PC-9 (cell line): Measurements from ENCODE around the gene RAF1. TPM values are rescaled to one million over a fixed set of nuclear protein-coding genes. Genes with fewer than 3 reads are reported as not detected.
"Not testable (repeated sequence)": the region's sequence is repeated elsewhere in the genome, so short reads cannot be mapped to it uniquely, and the experiment has no call there.

ENCODE experiments used
- BruUV-seq: library from RNA; stranded (reverse); fragments of 400-500 nt; replicated peaks from 2 replicates; lab custom pipeline; 2021; lab: Mats Ljungman, UMichigan
- CTCF ChIA-PET: fragments of 300-600 bp; sonication (Branson Sonifier 250); formaldehyde crosslinking; loops from one replicate; lab custom pipeline; 2022; ENCODE audit warnings: antibody characterized with exemption; lab: Charles Lee
- POLR2A ChIA-PET: fragments of 300-600 bp; sonication (Branson Sonifier 250); formaldehyde crosslinking; loops from one replicate; lab custom pipeline; 2022; ENCODE audit warnings: antibody characterized with exemption; ENCODE audit not compliant: unreplicated experiment; lab: Charles Lee
- DNase-seq, 2 experiments: peaks; one replicate each; pipeline versions ENCODE4 v3.0.0 to v3.0.0-alpha.2; 2015 to 2022; ENCODE audit warnings: mixed read lengths in 1 of 2
- H2AFZ ChIP-seq: fragments of 200-600 bp; sonication (generic); 2 replicates; pipeline ENCODE4 v1.8.1; 2017; ENCODE audit warnings: antibody characterized with exemption
- H3F3A ChIP-seq: fragments of 200-600 bp; sonication (generic); 2 replicates; pipeline ENCODE4 v1.8.1; 2017; ENCODE audit warnings: antibody characterized with exemption, mild to moderate bottlenecking, low read depth; ENCODE audit not compliant: insufficient read depth
- H3K27ac ChIP-seq: fragments of 200-600 bp; sonication (generic); 2 replicates; pipeline ENCODE4 v1.6.1; 2016; ENCODE audit warnings: mixed run types
- H3K27me3 ChIP-seq: fragments of 200-600 bp; sonication (generic); 2 replicates; pipeline ENCODE4 v1.6.1; 2016; ENCODE audit warnings: low read depth, mixed run types; ENCODE audit not compliant: insufficient read depth
- H3K36me3 ChIP-seq: fragments of 200-600 bp; sonication (generic); 2 replicates; pipeline ENCODE4 v1.6.1; 2016; ENCODE audit warnings: low read depth, mixed run types
- H3K4me1 ChIP-seq: fragments of 200-600 bp; sonication (generic); replicated peaks from 2 replicates; pipeline ENCODE4 v1.6.1; 2016; ENCODE audit warnings: mixed run types; ENCODE audit not compliant: insufficient read depth
- H3K4me2 ChIP-seq: fragments of 200-600 bp; sonication (generic); 2 replicates; pipeline ENCODE4 v1.6.1; 2017; ENCODE audit warnings: mixed run types
- H3K4me3 ChIP-seq: fragments of 200-600 bp; sonication (generic); 2 replicates; pipeline ENCODE4 v1.6.1; 2016; ENCODE audit warnings: mixed run types
- H3K79me2 ChIP-seq: fragments of 200-600 bp; sonication (generic); 2 replicates; pipeline ENCODE4 v1.6.1; 2017; ENCODE audit warnings: low read depth, mixed run types
- H3K9me2 ChIP-seq: fragments of 200-600 bp; sonication (generic); 2 replicates; pipeline ENCODE4 v1.8.1; 2017; ENCODE audit warnings: mild to moderate bottlenecking; ENCODE audit not compliant: insufficient read depth
- H3K9me3 ChIP-seq: fragments of 200-600 bp; sonication (generic); 2 replicates; pipeline ENCODE4 v1.8.1; 2016; ENCODE audit warnings: low read depth; ENCODE audit not compliant: insufficient read depth
- H4K20me1 ChIP-seq: fragments of 200-600 bp; sonication (generic); 2 replicates; pipeline ENCODE4 v1.8.1; 2017; ENCODE audit not compliant: insufficient read depth
- EZH2 ChIP-seq: fragments of 200-600 bp; sonication (generic); IDR thresholded peaks from 2 replicates; pipeline ENCODE4 v1.8.0; 2017; ENCODE audit warnings: antibody characterized with exemption, low read depth
- intact Hi-C: fragments of 100-400 bp; cut with micrococcal nuclease; formaldehyde crosslinking; loops from one replicate; pipeline ENCODE4 v1.10.0; 2022; ENCODE audit not compliant: unreplicated experiment
- total RNA-seq: library from RNA; stranded (reverse); gene quantifications from 2 replicates; pipeline ENCODE4 v1.2.3, GENCODE V29; 2021
- TF ChIP-seq, protein P1 (sequence below): fragments of 200-600 bp; sonication (generic); conservative IDR thresholded peaks from 2 replicates; pipeline ENCODE4 v1.6.1; 2017; ENCODE audit warnings: mixed run types, antibody characterized with exemption, mild to moderate bottlenecking, moderate library complexity

Gene RAF1
- total RNA-seq, 1 experiment from 2014 or later, result 72.4 TPM

DNA sequence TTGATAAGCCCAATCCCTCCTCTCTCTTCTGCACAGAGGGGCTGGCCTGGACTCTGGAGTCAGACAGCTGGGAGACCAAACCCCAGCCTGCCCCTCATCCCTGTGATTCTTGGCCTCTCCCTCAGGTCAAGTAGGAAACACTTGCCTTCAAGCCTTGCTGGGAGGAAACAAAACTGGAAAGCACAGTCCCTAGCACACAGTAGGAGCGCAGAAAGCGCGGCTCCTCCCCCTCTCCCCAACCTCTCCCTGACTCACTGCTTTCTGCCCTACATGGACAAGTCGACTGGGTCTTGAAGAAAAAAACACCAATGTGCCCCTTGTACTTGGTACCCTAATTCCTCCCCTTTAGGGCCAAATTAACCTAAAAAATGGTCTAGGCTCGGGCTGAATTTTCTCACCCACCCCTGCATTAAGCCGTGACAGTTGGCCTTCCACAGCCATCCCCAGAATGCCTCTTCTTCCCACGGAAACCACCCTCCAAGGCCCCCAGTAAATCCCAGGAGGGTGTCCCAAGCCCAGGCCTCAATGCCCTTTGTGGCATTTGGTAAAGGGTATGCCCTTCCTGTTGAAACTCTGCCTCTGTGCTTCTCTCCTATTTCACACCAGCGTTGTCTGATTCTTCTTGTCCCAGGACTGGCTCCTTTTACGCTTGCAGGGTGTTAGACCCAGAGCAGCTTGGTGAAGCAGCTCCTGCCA lies 11.3 kb upstream of the RAF1 start:
- POLR2A ChIA-PET, result no interaction called here
- Histone ChIP-seq H3K27me3 (no peaks in the 10 kb centered on the region), H3K9me2 (no peaks in the 10 kb centered on the region), H4K20me1 (no peaks in the 10 kb centered on the region), H3K27ac (no peak overlapping the region), H3F3A (peaks cover 29% of the 10 kb centered on the region; the same call in 1 of the 2 replicates), H3K4me1 (peaks cover 29% of the 10 kb centered on the region), H3K4me2 (no peak overlapping the region), H2AFZ (no peak overlapping the region), H3K9me3 (no peaks in the 10 kb centered on the region), H3K79me2 (no peaks in the 10 kb centered on the region), H3K4me3 (no peak overlapping the region), H3K36me3 (no peaks in the 10 kb centered on the region)
- TF ChIP-seq, protein P1, sequence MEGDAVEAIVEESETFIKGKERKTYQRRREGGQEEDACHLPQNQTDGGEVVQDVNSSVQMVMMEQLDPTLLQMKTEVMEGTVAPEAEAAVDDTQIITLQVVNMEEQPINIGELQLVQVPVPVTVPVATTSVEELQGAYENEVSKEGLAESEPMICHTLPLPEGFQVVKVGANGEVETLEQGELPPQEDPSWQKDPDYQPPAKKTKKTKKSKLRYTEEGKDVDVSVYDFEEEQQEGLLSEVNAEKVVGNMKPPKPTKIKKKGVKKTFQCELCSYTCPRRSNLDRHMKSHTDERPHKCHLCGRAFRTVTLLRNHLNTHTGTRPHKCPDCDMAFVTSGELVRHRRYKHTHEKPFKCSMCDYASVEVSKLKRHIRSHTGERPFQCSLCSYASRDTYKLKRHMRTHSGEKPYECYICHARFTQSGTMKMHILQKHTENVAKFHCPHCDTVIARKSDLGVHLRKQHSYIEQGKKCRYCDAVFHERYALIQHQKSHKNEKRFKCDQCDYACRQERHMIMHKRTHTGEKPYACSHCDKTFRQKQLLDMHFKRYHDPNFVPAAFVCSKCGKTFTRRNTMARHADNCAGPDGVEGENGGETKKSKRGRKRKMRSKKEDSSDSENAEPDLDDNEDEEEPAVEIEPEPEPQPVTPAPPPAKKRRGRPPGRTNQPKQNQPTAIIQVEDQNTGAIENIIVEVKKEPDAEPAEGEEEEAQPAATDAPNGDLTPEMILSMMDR, result no peak
- TF ChIP-seq EZH2, result no peak
- intact Hi-C loops, result no loop called here
- CTCF ChIA-PET, result no interaction called here
- DNase-seq, result no peak
- BruUV-seq, result no TSS peak

DNA sequence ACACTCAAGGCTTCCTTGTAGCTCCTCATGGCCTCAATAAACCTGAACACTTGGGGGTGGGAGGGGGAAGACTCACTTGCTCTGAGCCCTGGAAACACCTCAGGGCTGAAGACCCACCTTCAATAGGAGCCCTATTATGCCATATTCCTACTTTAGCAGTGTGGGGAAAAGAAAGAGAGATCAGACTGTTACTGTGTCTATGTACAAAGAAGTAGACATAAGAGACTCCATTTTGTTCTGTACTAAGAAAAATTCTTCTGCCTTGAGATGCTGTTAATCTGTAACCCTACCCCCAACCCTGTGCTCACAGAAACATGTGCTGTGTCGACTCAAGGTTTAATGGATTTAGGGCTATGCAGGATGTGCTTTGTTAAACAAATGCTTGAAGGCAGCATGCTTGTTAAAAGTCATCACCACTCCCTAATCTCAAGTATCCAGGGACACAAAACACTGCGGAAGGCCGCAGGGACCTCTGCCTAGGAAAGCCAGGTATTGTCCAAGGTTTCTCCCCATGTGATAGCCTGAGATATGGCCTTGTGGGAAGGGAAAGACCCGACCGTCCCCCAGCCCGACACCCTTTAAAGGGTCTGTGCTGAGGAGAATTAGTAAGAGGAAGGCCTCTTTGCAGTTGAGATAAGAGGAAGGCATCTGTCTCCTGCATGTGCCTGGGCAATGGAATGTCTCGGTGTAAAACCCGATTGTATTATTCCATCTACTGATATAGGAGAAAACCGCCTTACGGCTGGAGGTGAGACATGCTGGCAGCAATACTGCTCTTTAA lies 10.2 kb upstream of the RAF1 start:
- H2AFZ ChIP-seq, intact Hi-C loops, H3K9me3 ChIP-seq, H3K4me3 ChIP-seq, H3K4me2 ChIP-seq, H3K9me2 ChIP-seq, H3K27me3 ChIP-seq, H3K27ac ChIP-seq, H3K36me3 ChIP-seq, BruUV-seq, CTCF ChIA-PET, H4K20me1 ChIP-seq, H3K79me2 ChIP-seq, DNase-seq: not testable (repeated sequence)
- peaks cover 21% of the 10 kb centered on the region for H3K4me1 ChIP-seq
- peaks cover 19% of the 10 kb centered on the region; the same call in 1 of the 2 replicates for H3F3A ChIP-seq
- POLR2A ChIA-PET, result interaction anchor here (0.6 kb wide), 1 partner anchor 10 kb away, joined by 3 read pairs; no protein-coding TSS in a partner anchor

DNA sequence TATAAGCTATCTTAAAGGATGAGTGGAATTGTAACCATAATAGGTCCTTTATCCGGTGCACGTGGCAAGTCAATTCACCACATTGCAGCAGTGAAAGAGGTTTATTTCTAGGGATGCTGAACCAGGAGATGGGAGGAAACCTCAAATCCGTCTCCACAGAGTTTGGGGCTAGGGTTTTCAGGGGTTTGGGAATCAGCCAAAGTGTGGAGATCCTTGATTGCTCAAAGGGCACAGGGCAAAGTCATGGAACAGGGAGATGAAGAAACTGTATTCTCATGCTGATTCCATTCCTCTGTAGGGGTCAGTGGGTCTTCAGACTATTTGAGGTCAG lies 7.2 kb upstream of the RAF1 start:
- 0 out of 2 replicates have a peak, but pooled peaks cover 4% of the 10 kb centered on the region for H3F3A ChIP-seq
- BruUV-seq, result no TSS peak
- no peaks in the 10 kb centered on the region for H3K9me3 ChIP-seq
- no peaks in the 10 kb centered on the region for H3K36me3 ChIP-seq
- H4K20me1 ChIP-seq, result no peaks in the 10 kb centered on the region
- TF ChIP-seq EZH2, result no peak
- TF ChIP-seq, protein P1, result no peak
- no peak overlapping the region for H3K4me3 ChIP-seq
- H3K4me1 ChIP-seq, result peaks cover 4% of the 10 kb centered on the region
- H3K9me2 ChIP-seq, result no peaks in the 10 kb centered on the region
- H2AFZ ChIP-seq, result no peak overlapping the region
- H3K27ac ChIP-seq, result no peak overlapping the region
- ChIA-PET POLR2A (no interaction called here), CTCF (no interaction called here)
- H3K79me2 ChIP-seq, result no peaks in the 10 kb centered on the region
- no peak overlapping the region for H3K4me2 ChIP-seq
- no peak for DNase-seq
- H3K27me3 ChIP-seq, result no peaks in the 10 kb centered on the region
- intact Hi-C loops, result no loop called here
